Neuronal stem cell (in vitro differentiated cells): ENCODE data around the gene ABHD2.

Experiments
- DNase-seq: peaks from one replicate; pipeline ENCODE4 v3.0.0-alpha.2; 2013; ENCODE audit warnings: low spot score
- H2AFZ ChIP-seq: one replicate; pipeline ENCODE4 v1.6.1; 2013; ENCODE audit warnings: mild to moderate bottlenecking, low read length, inconsistent platforms
- H2AK5ac ChIP-seq: 2 replicates; pipeline ENCODE4 v1.6.1; 2013; ENCODE audit warnings: low read depth, mild to moderate bottlenecking, inconsistent platforms, low read length, moderate library complexity, mixed read lengths
- H2BK120ac ChIP-seq: 2 replicates; pipeline ENCODE4 v1.6.1; 2013; ENCODE audit warnings: low read depth, mild to moderate bottlenecking, inconsistent platforms, low read length, moderate library complexity, mixed read lengths
- H2BK12ac ChIP-seq: one replicate; pipeline ENCODE4 v1.6.1; 2013; ENCODE audit warnings: low read length, inconsistent platforms
- H2BK15ac ChIP-seq: 2 replicates; pipeline ENCODE4 v1.6.1; 2013; ENCODE audit warnings: mild to moderate bottlenecking, low read length, inconsistent platforms, mixed read lengths
- H2BK5ac ChIP-seq: one replicate; pipeline ENCODE4 v1.6.1; 2013; ENCODE audit warnings: inconsistent platforms, mild to moderate bottlenecking, low read length, moderate library complexity
- H3K14ac ChIP-seq: one replicate; pipeline ENCODE4 v1.6.1; 2013; ENCODE audit warnings: low read length, inconsistent platforms
- H3K18ac ChIP-seq: 2 replicates; pipeline ENCODE4 v1.6.1; 2013; ENCODE audit warnings: low read length, inconsistent platforms
- H3K23ac ChIP-seq: 2 replicates; pipeline ENCODE4 v1.6.1; 2013; ENCODE audit warnings: low read depth, mild to moderate bottlenecking, mixed read lengths, low read length, inconsistent platforms; ENCODE audit not compliant: poor library complexity
- H3K27ac ChIP-seq: replicated peaks from 3 replicates; pipeline ENCODE4 v1.5.1; 2013; ENCODE audit warnings: low read length, inconsistent platforms
- H3K27me3 ChIP-seq, 3 experiments: 2 replicates each; pipeline ENCODE4 v1.6.1; 2013; ENCODE audit warnings: low read length in 3 of 3, mild to moderate bottlenecking in 2 of 3, inconsistent platforms in 1 of 3, low read depth in 1 of 3, mixed read lengths in 1 of 3, moderate library complexity in 1 of 3; ENCODE audit not compliant: control insufficient read depth in 3 of 3, insufficient read depth in 3 of 3
- H3K36me3 ChIP-seq, 2 donors: replicated peaks in 1 of 2; 2 replicates each; pipeline ENCODE4 v1.6.1; 2013; ENCODE audit warnings: low read length in 2 of 2; ENCODE audit not compliant: control insufficient read depth in 2 of 2, insufficient read depth in 2 of 2
- H3K4ac ChIP-seq: 2 replicates; pipeline ENCODE4 v1.6.1; 2013; ENCODE audit warnings: inconsistent platforms, mild to moderate bottlenecking, low read length, moderate library complexity
- H3K4me1 ChIP-seq, 2 donors: 1 replicate in 1 of 2; 2 replicates in 1 of 2; pipeline ENCODE4 v1.6.1; 2013; ENCODE audit warnings: low read length in 2 of 2, low read depth in 1 of 2; ENCODE audit not compliant: control insufficient read depth in 2 of 2, insufficient read depth in 1 of 2
- H3K4me2 ChIP-seq: one replicate; pipeline ENCODE4 v1.6.1; 2013; ENCODE audit warnings: mild to moderate bottlenecking, low read length, inconsistent platforms; ENCODE audit not compliant: insufficient read depth, poor library complexity, severe bottlenecking
- H3K4me3 ChIP-seq, 2 donors: 2 replicates each; pipeline ENCODE4 v1.5.1; 2013; ENCODE audit warnings: low read length in 2 of 2, mild to moderate bottlenecking in 2 of 2, inconsistent platforms in 1 of 2, moderate library complexity in 1 of 2
- H3K79me1 ChIP-seq: one replicate; pipeline ENCODE4 v1.6.1; 2013; ENCODE audit warnings: low read depth, mild to moderate bottlenecking, inconsistent platforms, low read length, moderate library complexity
- H3K9ac ChIP-seq: one replicate; pipeline ENCODE4 v1.6.1; 2013; ENCODE audit warnings: mild to moderate bottlenecking, low read depth, low read length, inconsistent platforms; ENCODE audit not compliant: poor library complexity
- H3K9me3 ChIP-seq, 2 donors: replicated peaks in 1 of 2; 2 replicates each; pipeline versions ENCODE3 to v1.6.1; 2013; ENCODE audit warnings: low read length in 2 of 2, mild to moderate bottlenecking in 2 of 2, inconsistent platforms in 1 of 2, low read depth in 1 of 2, mixed read lengths in 1 of 2, moderate library complexity in 1 of 2; ENCODE audit not compliant: control insufficient read depth in 2 of 2, insufficient read depth in 1 of 2
- H4K8ac ChIP-seq: one replicate; pipeline ENCODE4 v1.6.1; 2013; ENCODE audit warnings: low read depth, mild to moderate bottlenecking, inconsistent platforms, low read length, moderate library complexity
- H4K91ac ChIP-seq: one replicate; pipeline ENCODE4 v1.6.1; 2013; ENCODE audit warnings: low read length, low read depth, mild to moderate bottlenecking, inconsistent platforms; ENCODE audit not compliant: poor library complexity
- WGBS, 2 donors: extraction: QIAGEN DNeasy Blood & Tissue Kit; methylation state at CpG; one replicate each; pipeline ENCODE4 v1.1.7; 2013; ENCODE audit warnings: missing lambda C conversion rate in 2 of 2, mixed read lengths in 1 of 2; ENCODE audit not compliant: insufficient read length in 2 of 2, insufficient replicate concordance in 1 of 2; ENCODE audit errors: extremely low coverage in 2 of 2; 5-methylcytosine and 5-hydroxymethylcytosine counted together

ABHD2 gene

DNA sequence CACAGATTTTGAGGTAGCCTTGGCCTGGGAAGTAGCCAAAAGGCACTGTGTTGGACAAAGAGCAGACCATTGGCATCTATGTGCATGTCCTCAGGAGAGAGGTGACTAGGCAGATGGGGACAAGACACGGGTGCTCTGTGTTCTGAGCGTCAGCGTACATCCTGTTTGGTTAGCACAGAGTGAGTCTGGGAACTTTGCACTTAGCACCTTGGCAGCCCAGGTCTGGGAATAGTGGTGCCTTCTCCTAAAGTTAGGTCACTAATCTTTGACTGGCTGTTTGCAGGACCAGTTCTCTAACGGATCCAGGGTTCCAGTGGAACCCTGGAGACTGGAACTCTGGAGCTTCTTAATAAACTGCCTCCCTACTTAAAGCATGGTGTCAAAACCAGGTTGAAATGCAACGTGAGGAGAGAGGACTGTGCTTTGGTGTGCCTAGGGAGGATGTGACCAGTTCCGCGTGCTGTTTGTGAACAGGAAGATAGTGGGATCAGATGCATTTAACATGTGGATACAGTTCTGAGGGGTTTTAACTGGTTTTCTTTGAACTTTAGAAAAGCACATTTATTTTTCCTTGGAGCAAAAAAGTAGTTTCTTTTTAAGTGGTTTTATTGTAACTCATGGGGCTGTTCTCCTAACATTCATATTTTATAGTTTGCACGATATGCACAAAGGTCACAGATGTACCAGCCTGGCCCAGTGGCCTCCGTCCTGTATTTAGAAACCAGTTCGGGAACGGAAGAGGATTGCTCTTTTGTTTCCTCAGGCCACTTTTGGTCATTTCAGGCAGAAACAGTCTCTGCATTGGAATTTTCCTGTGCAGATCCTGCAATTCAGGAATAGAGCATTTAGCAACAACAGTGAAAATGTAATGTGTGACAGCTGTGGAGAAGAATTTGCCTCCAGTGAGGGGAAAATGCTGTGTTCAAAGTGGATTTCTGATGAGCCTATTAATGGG, 48.8 kb downstream of the ABHD2 start:
- Histone ChIP-seq H3K9ac (no peak overlapping the region), H4K91ac (no peak overlapping the region), H3K27me3 (no peaks in the 10 kb centered on the region), H3K4me1 (peaks cover 2 to 3% of the 10 kb centered on the region in 2 donors), H3K14ac (no peak overlapping the region), H3K36me3 (peaks cover 0 to 3% of the 10 kb centered on the region in 2 donors), H2BK15ac (no peak overlapping the region), H3K9me3 (no peaks in the 10 kb centered on the region), H3K4me3 (no peak overlapping the region), H3K27ac (no peak overlapping the region), H2BK120ac (no peak overlapping the region), H3K4ac (no peak overlapping the region), H2BK12ac (no peak overlapping the region), H2BK5ac (no peak overlapping the region), H3K4me2 (no peak overlapping the region), H3K18ac (no peak overlapping the region), H2AFZ (no peak overlapping the region), H4K8ac (no peak overlapping the region), H2AK5ac (no peak overlapping the region), H3K79me1 (no peaks in the 10 kb centered on the region), H3K23ac (no peak overlapping the region)
- WGBS, 2 donors = no CpG with 5 or more reads among the region's 11 CpGs
- DNase-seq = no peak

DNA sequence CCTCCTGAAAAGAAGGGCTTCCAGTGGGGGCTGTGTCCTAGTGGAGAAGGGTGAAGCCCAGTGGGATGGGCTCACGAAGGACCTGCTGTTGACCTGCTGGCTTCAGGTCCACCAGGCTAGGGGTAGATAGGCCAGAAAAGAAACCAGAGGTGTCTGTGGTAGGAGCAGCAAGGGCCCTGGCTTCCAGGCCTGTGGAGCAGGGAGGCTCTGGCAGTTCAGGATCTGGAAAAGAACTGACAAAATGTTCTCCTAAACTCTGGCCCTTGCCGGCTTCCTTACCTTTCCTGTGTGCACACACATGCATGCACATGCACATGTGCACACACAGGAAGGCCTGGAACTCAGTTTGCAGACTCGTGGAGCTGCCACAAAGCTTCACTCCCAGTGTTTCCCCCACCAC, 49.7 kb downstream of the ABHD2 start:
- no peaks in the 10 kb centered on the region for H3K27me3 ChIP-seq
- no peak overlapping the region for H3K4me2 ChIP-seq
- H2AK5ac ChIP-seq = peak overlapping the region; percentile 15
- no peaks in the 10 kb centered on the region for H3K79me1 ChIP-seq
- no peak overlapping the region for H2AFZ ChIP-seq
- no peak overlapping the region for H2BK12ac ChIP-seq
- H3K23ac ChIP-seq = no peak overlapping the region
- H3K4me1 ChIP-seq = peaks cover 0 to 4% of the 10 kb centered on the region in 2 donors
- H3K4ac ChIP-seq = no peak overlapping the region
- DNase-seq = no peak
- H3K9ac ChIP-seq = no peak overlapping the region
- H3K27ac ChIP-seq = no peak overlapping the region
- H3K36me3 ChIP-seq = peaks cover 0 to 3% of the 10 kb centered on the region in 2 donors
- no peak overlapping the region for H3K4me3 ChIP-seq
- no peaks in the 10 kb centered on the region for H3K9me3 ChIP-seq
- H4K91ac ChIP-seq = no peak overlapping the region
- H4K8ac ChIP-seq = no peak overlapping the region
- no peak overlapping the region for H3K18ac ChIP-seq
- H2BK120ac ChIP-seq = no peak overlapping the region
- no peak overlapping the region for H3K14ac ChIP-seq
- no CpG with 5 or more reads among the region's 3 CpGs for whole genome bisulfite sequencing, 2 donors
- no peak overlapping the region for H2BK5ac ChIP-seq
- no peak overlapping the region for H2BK15ac ChIP-seq

DNA sequence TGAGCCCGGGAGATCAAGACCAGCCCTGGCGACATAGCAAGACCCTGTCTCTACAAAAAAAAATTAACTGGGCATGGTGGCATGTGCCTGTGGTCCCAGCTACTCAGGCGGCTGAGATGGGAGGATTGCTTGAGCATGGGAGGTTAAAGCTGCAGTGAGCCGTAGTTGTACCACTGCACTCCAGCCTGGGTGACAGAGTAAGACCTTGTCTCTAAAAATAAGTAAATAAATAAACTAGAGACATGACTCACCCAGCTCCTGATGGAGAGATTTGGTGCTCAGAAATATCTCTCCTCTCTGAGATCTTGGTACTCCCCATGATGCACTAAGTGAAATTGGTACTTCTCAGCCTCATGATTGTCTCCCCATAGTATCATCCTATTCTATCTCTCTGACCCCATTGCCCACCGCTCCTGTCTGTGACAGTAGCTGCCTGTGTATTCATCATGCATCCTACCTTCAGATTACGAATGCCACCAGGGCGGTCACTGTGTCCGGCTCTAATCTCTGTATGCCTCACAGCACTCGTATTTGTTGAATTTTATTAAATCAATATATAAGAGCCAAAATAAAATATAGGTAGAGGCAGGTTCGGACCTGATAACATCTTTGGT, 50.9 kb downstream of the ABHD2 start:
- Histone ChIP-seq H3K23ac (no peak overlapping the region), H2BK15ac (no peak overlapping the region), H2AK5ac (no peak overlapping the region), H4K91ac (no peak overlapping the region), H3K4ac (no peak overlapping the region), H3K4me3 (no peak overlapping the region), H2BK120ac (no peak overlapping the region), H3K18ac (no peak overlapping the region), H2BK12ac (no peak overlapping the region), H3K14ac (no peak overlapping the region), H3K36me3 (peaks cover 0 to 3% of the 10 kb centered on the region in 2 donors), H3K4me2 (no peak overlapping the region), H2BK5ac (no peak overlapping the region), H3K4me1 (peaks cover 0 to 4% of the 10 kb centered on the region in 2 donors), H3K27ac (no peak overlapping the region), H3K9me3 (no peaks in the 10 kb centered on the region), H2AFZ (no peak overlapping the region), H3K9ac (no peak overlapping the region), H3K79me1 (no peaks in the 10 kb centered on the region), H3K27me3 (no peaks in the 10 kb centered on the region), H4K8ac (no peak overlapping the region)
- WGBS, 2 donors = no CpG with 5 or more reads among the region's 10 CpGs
- DNase-seq = no peak
